Activated CD4-positive, alpha-beta T cell treated with anti-CD3 and anti-CD28 coated beads for 4 hours (primary cell): ENCODE measurements around the gene SLC16A7.

ENCODE experiments used
- DNase-seq, 2 donors: peaks; one replicate each; pipeline ENCODE4 v3.0.0-alpha.2; 2020

The SLC16A7 gene

GRCh38 chr12:59672273-59672672 lies 76.4 kb downstream of the SLC16A7 start:
- DNase-seq, result no peak

- no peak for DNase-seq
These were observed 79.6 kb downstream of the SLC16A7 start for GRCh38 chr12:59675461-59675860.

- DNase-seq, result no peak
These were observed 82.0 kb downstream of the SLC16A7 start for GRCh38 chr12:59677857-59678256.

- DNase-seq, result no peak
These were observed 83.1 kb downstream of the SLC16A7 start for GRCh38 chr12:59678759-59679411.

GRCh38 chr12:59689776-59690175 lies 93.9 kb downstream of the SLC16A7 start:
- DNase-seq, result no peak

- DNase-seq, result no peak
These were observed 99.5 kb downstream of the SLC16A7 start for GRCh38 chr12:59695379-59695778.

- DNase-seq, result no peak
These were observed 102.8 kb downstream of the SLC16A7 start for GRCh38 chr12:59698600-59698999.

GRCh38 chr12:59699421-59700152 lies 103.8 kb downstream of the SLC16A7 start:
- no peak for DNase-seq

GRCh38 chr12:59700153-59700450 lies 104.3 kb downstream of the SLC16A7 start:
- no peak for DNase-seq

GRCh38 chr12:59708064-59708463 lies 112.2 kb downstream of the SLC16A7 start:
- no peak for DNase-seq

- no peak for DNase-seq
These were observed 112.7 kb downstream of the SLC16A7 start for GRCh38 chr12:59708484-59708883.

- DNase-seq, result no peak
These were observed 114.3 kb downstream of the SLC16A7 start for GRCh38 chr12:59710004-59710628.

- no peak for DNase-seq
These were observed 115.1 kb downstream of the SLC16A7 start for GRCh38 chr12:59710964-59711363.

- DNase-seq, result no peak
These were observed 119.6 kb downstream of the SLC16A7 start for GRCh38 chr12:59715434-59715833.

GRCh38 chr12:59716043-59716442 lies 120.2 kb downstream of the SLC16A7 start:
- DNase-seq, result no peak

GRCh38 chr12:59717436-59717835 lies 121.6 kb downstream of the SLC16A7 start:
- DNase-seq, result no peak

GRCh38 chr12:59719701-59720100 lies 123.9 kb downstream of the SLC16A7 start:
- no peak for DNase-seq

GRCh38 chr12:59723520-59723919 lies 127.7 kb downstream of the SLC16A7 start:
- no peak for DNase-seq

GRCh38 chr12:59724011-59724695 lies 128.3 kb downstream of the SLC16A7 start:
- DNase-seq, result no peak

- no peak for DNase-seq
These were observed 137.4 kb downstream of the SLC16A7 start for GRCh38 chr12:59733200-59733599.

- DNase-seq, result no peak
These were observed 138.5 kb downstream of the SLC16A7 start for GRCh38 chr12:59734371-59734770.

- no peak for DNase-seq
These were observed 139.4 kb downstream of the SLC16A7 start for GRCh38 chr12:59735231-59735630.

- no peak for DNase-seq
These were observed 140.5 kb downstream of the SLC16A7 start for GRCh38 chr12:59736359-59736758.

- no peak for DNase-seq
These were observed 141.0 kb downstream of the SLC16A7 start for GRCh38 chr12:59736786-59737185.
